Skeletal muscle tissue (tissue), 4 donors: ENCODE data around the gene DIP2C. TPM values are rescaled to one million over a fixed set of nuclear protein-coding genes. Genes with fewer than 3 reads are reported as not detected.
"Not testable (repeated sequence)": the region's sequence is repeated elsewhere in the genome, so short reads cannot be mapped to it uniquely, and the experiment has no call there.

ENCODE experiments used
- H3K27ac ChIP-seq: one replicate; pipeline ENCODE4 v1.7.0; 2013; ENCODE audit warnings: mild to moderate bottlenecking, low read depth, low read length, inconsistent platforms
- H3K27me3 ChIP-seq, 3 donors: one replicate each; pipeline ENCODE4 v1.7.0; 2013; ENCODE audit warnings: low read length in 3 of 3; ENCODE audit not compliant: control insufficient read depth in 3 of 3, insufficient read depth in 3 of 3
- H3K36me3 ChIP-seq, 3 donors: one replicate each; pipeline ENCODE4 v1.7.0; 2013; ENCODE audit warnings: low read length in 3 of 3; ENCODE audit not compliant: control insufficient read depth in 3 of 3, insufficient read depth in 3 of 3
- H3K4me1 ChIP-seq, 3 donors: one replicate each; pipeline ENCODE4 v1.7.0; 2013; ENCODE audit warnings: low read length in 3 of 3, mild to moderate bottlenecking in 3 of 3; ENCODE audit not compliant: control insufficient read depth in 3 of 3, insufficient read depth in 3 of 3
- H3K4me3 ChIP-seq, 3 donors: one replicate each; pipeline ENCODE4 v1.7.0; 2013; ENCODE audit warnings: low read length in 3 of 3
- H3K9ac ChIP-seq, 3 donors: one replicate each; pipeline ENCODE4 v1.7.0; 2013; ENCODE audit warnings: low read length in 3 of 3, mild to moderate bottlenecking in 3 of 3, moderate library complexity in 2 of 3, low read depth in 1 of 3
- H3K9me3 ChIP-seq, 3 donors: one replicate each; pipeline ENCODE4 v1.7.0; 2013; ENCODE audit warnings: low read length in 3 of 3; ENCODE audit not compliant: control insufficient read depth in 3 of 3
- total RNA-seq: library from RNA; depleted of rRNA; stranded (reverse); fragments of >200 nt; gene quantifications from one replicate; pipeline ENCODE4 v1.2.3, GENCODE V29; 2014
- donor health status: Osteomylitis.

DIP2C gene
- total RNA-seq, 1 donor from 2014 or later: 18.8 TPM

DNA sequence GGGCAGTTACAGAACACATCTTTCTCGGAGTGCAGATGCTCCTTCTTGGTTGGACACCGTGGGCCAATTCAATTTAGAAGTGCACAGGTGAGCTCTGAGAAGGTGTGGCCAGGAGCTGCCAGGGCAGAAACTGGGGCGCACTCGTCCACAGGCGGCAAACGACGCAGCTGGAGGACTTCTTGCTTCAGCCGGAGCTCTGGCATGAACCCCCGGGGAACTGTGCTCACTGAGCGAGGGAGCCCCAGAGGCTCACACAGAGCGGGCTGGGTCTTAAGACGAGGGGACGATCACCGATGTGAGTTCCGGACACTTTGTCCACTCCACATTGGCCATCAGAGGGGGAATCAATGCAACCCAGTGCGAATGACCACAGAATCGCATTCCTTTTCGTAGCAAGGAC, 413.8 kb downstream of the DIP2C start:
- H3K27ac ChIP-seq: no peak overlapping the region
- H3K27me3 ChIP-seq: no peaks in the 10 kb centered on the region
- no peaks in the 10 kb centered on the region for H3K9me3 ChIP-seq
- no peak overlapping the region for H3K4me3 ChIP-seq
- H3K9ac ChIP-seq: no peak overlapping the region
- peaks cover 28 to 59% (median 32%) of the 10 kb centered on the region in 3 donors for H3K36me3 ChIP-seq
- peaks cover 0 to 2% (median 0%) of the 10 kb centered on the region in 3 donors for H3K4me1 ChIP-seq

- H3K9ac ChIP-seq: no peak overlapping the region
- peaks cover 25 to 51% (median 26%) of the 10 kb centered on the region in 3 donors for H3K36me3 ChIP-seq
- H3K27ac ChIP-seq: no peak overlapping the region
- no peak overlapping the region for H3K4me3 ChIP-seq
- H3K4me1 ChIP-seq: peaks cover 0 to 2% (median 0%) of the 10 kb centered on the region in 3 donors
- no peaks in the 10 kb centered on the region for H3K27me3 ChIP-seq
- no peaks in the 10 kb centered on the region for H3K9me3 ChIP-seq
Observed at GRCh38 chr10:274866-275265, 414.6 kb downstream of the DIP2C start.

GRCh38 chr10:273088-273487, 416.4 kb downstream of the DIP2C start:
- H3K27ac ChIP-seq: no peak overlapping the region
- peaks cover 18 to 33% (median 18%) of the 10 kb centered on the region in 3 donors for H3K36me3 ChIP-seq
- H3K4me3 ChIP-seq: no peak overlapping the region
- H3K9me3 ChIP-seq: no peaks in the 10 kb centered on the region
- peaks cover 0 to 2% (median 0%) of the 10 kb centered on the region in 3 donors for H3K4me1 ChIP-seq
- no peaks in the 10 kb centered on the region for H3K27me3 ChIP-seq
- no peak overlapping the region for H3K9ac ChIP-seq

- Histone ChIP-seq H3K9ac (no peak overlapping the region), H3K4me1 (peaks cover 0 to 2% (median 0%) of the 10 kb centered on the region in 3 donors), H3K9me3 (no peaks in the 10 kb centered on the region), H3K4me3 (no peak overlapping the region), H3K36me3 (peaks cover 6 to 20% (median 7%) of the 10 kb centered on the region in 3 donors), H3K27me3 (no peaks in the 10 kb centered on the region), H3K27ac (no peak overlapping the region)
Observed at GRCh38 chr10:271722-272121, 417.7 kb downstream of the DIP2C start.

DNA sequence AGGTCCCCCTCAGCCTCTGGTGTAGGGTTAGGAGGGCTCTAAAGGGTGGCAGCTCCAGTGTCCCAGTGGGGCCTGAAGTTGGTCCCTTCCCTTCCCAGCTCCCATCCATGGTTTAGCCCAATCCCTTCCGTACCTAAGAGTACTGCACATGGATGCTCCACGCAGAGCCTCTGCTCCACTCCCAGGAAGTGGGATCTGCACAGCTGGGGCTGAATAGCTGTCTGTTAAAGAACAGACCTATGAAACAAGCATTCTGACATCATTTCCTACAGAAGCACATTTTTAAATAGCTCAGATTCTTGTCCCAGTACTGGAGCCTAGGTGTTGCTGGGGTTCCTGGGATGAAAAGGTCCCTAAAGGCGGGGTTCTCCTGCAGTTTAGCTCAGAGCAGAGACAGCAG, 418.3 kb downstream of the DIP2C start:
- H3K27me3 ChIP-seq: no peaks in the 10 kb centered on the region
- no peak overlapping the region for H3K4me3 ChIP-seq
- H3K9ac ChIP-seq: no peak overlapping the region
- H3K27ac ChIP-seq: no peak overlapping the region
- peaks cover 0 to 2% (median 0%) of the 10 kb centered on the region in 3 donors for H3K4me1 ChIP-seq
- H3K9me3 ChIP-seq: no peaks in the 10 kb centered on the region
- peaks cover 3 to 16% (median 7%) of the 10 kb centered on the region in 3 donors for H3K36me3 ChIP-seq

DNA sequence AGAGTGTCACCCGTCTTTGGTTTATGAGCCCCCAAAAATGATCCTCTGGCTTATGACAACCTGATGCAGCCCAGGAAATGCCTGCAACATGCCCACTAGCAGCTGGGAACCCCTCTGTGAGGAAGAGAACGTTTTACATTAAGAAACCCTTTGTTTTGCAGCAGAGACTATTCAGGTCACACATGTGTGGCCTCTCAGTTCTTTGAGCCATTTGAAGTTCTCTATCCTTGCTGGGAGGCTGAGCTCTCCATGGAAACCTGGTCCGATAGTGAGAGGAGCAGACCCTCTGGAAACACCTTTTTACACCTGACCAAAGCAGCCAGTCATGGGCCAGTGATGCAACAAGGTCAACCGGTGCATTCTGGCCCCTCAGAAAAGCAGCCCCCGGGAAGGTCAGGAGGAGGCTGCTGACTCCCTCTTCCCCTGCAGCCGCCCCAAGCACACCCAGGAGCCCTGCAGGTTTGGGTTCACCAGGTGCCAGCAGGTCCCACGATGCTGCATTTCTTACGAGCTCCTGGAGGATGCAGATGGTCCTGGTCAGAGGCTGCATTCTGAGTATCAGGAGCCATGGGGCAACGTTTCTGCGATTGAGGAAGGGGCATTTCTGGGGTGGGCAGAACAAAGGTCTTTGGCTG, 419.9 kb downstream of the DIP2C start:
- H3K36me3 ChIP-seq: peaks cover 3 to 5% (median 3%) of the 10 kb centered on the region in 3 donors
- H3K9me3 ChIP-seq: no peaks in the 10 kb centered on the region
- H3K9ac ChIP-seq: no peak overlapping the region
- H3K27me3 ChIP-seq: no peaks in the 10 kb centered on the region
- no peak overlapping the region for H3K27ac ChIP-seq
- no peak overlapping the region for H3K4me3 ChIP-seq
- H3K4me1 ChIP-seq: peaks cover 0 to 2% (median 0%) of the 10 kb centered on the region in 3 donors

DNA sequence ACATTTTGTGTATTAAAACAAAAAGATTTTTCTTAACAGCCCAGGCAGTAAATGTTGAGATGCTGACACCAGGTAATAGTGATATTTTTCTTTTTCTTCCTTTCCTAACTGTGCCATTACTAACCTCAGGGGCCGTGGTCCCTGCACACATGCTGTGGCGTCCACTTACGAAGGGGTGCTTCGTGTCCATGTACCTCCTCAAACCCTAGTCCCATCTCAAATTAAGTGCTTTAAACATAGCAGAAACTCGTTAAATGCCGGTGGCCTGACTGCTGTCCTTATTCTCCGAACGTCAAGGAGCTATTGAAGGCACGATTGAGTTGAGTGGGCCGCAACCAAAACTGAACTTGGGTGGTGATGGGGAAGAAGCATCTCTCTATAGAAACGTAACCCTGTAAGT, 421.8 kb downstream of the DIP2C start:
- Histone ChIP-seq H3K9ac (no peak overlapping the region), H3K27me3 (no peaks in the 10 kb centered on the region), H3K4me3 (no peak overlapping the region), H3K27ac (no peak overlapping the region), H3K9me3 (no peaks in the 10 kb centered on the region), H3K36me3 (peaks cover 0 to 3% (median under 1%) of the 10 kb centered on the region in 3 donors), H3K4me1 (peaks cover 0 to 2% (median 0%) of the 10 kb centered on the region in 3 donors)

DNA sequence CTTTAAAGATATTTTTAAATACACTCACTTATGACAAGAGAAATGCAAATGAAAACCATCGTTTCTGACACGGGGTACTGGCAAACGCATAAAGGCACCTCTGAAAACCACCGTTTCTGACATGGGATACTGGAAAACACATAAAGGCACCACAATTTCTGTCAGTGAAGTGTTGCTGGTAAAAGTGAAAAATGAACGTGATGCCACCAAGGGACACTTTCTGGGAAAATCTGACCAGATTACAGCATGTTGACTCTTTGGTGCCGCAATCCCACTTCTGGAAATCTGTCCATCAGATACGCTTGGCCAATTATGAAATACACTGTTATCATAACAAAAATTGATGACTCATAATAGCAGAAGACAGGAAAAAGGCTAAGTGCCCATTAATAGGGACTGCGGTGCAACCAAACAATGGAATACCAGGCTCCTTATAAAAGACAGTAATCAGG, 422.5 kb downstream of the DIP2C start:
- H3K9ac ChIP-seq: no peak overlapping the region
- no peak overlapping the region for H3K27ac ChIP-seq
- H3K4me3 ChIP-seq: no peak overlapping the region
- H3K9me3 ChIP-seq: no peaks in the 10 kb centered on the region
- peaks cover 0 to 3% (median 0%) of the 10 kb centered on the region in 3 donors for H3K36me3 ChIP-seq
- H3K4me1 ChIP-seq: peaks cover 0 to 2% (median 0%) of the 10 kb centered on the region in 3 donors
- H3K27me3 ChIP-seq: no peaks in the 10 kb centered on the region

- H3K27ac ChIP-seq, H3K9me3 ChIP-seq, H3K4me3 ChIP-seq, H3K36me3 ChIP-seq, H3K27me3 ChIP-seq, H3K9ac ChIP-seq, H3K4me1 ChIP-seq: not testable (repeated sequence)
Observed at GRCh38 chr10:265816-266588, 423.5 kb downstream of the DIP2C start.

GRCh38 chr10:265074-265440, 424.4 kb downstream of the DIP2C start:
- not testable (repeated sequence) for H3K27me3 ChIP-seq, H3K9me3 ChIP-seq, H3K4me3 ChIP-seq, H3K36me3 ChIP-seq, H3K4me1 ChIP-seq, H3K27ac ChIP-seq, H3K9ac ChIP-seq
